Measurements from ENCODE around the gene RTL5. TPM values are rescaled to one million over a fixed set of nuclear protein-coding genes. Genes with fewer than 3 reads are reported as not detected.

Gene RTL5
- total RNA-seq, 1 experiment from 2014 or later = 2.5 TPM

DNA sequence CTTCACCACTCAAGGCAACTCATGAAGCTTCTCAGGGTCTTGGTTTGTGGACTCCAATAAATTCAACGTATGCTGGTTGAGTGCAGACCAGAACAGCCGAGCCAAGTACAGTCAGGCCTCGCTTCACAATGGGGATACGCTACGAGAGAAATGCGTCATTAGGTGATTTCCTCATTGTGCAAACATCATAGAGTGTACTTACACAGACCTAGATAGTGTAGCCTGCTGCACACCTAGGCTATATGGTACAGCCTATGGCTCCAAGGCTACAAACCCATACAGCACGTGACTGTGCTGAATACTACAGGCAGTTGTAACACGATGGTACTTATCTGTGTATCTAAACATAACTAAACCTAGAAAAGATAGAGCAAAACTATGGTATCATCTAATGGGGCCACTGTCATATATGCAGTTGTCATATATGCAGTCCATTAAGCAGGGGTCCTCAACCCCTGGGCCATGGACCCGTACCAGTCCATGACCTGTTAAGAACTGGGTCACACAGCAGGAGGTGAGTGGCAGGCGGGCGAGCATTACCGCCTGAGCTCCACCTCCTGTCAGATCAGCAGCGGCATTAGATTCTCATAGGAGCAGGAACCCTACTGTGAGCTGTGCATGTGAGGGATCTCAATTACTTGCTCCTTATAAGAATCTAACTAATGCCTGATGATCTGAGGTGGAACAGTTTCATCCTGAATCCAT, 31.5 kb downstream of the RTL5 start:
- no peaks in the 10 kb centered on the region for H3K9me3 ChIP-seq (ENCODE audit: control insufficient read depth in 1 of 2, insufficient read depth in 1 of 2, low read depth in 1 of 2, low read length in 2 of 2)
- no peak overlapping the region for H2AFZ ChIP-seq (ENCODE audit: low read depth, low read length, poor library complexity, severe bottlenecking)
- H3K4me1 ChIP-seq (ENCODE audit: control insufficient read depth in 1 of 2, insufficient read depth in 2 of 2, low read length in 2 of 2) = no peaks in the 10 kb centered on the region
- ChIA-PET RAD21 (ENCODE audit: low non-redundant PET in 1 of 2, low total read pairs in 2 of 2, uncharacterized antibody in 2 of 2, unreplicated experiment in 2 of 2) (no interaction called here), CTCF (no interaction called here), POLR2A (no interaction called here)
- no peak overlapping the region for H3K9ac ChIP-seq (ENCODE audit: low read length)
- no peak overlapping the region for H3K27ac ChIP-seq (ENCODE audit: low read depth, low read length)
- no peaks in the 10 kb centered on the region for H3K27me3 ChIP-seq (ENCODE audit: insufficient read depth, low read length)
- ATAC-seq (no peak), DNase-seq (ENCODE audit: low read depth, low spot score) (no peak)
- no peaks in the 10 kb centered on the region for H3K36me3 ChIP-seq (ENCODE audit: control insufficient read depth in 1 of 2, insufficient read depth in 2 of 2, low read length in 2 of 2)
- no peak overlapping the region for H3K4me3 ChIP-seq (replicated peaks in 1 of 2; ENCODE audit: low read depth in 1 of 2, low read length in 2 of 2)
- H3K9me2 ChIP-seq (ENCODE audit: insufficient read depth) = no peaks in the 10 kb centered on the region
- no peaks in the 10 kb centered on the region for H3K79me2 ChIP-seq (ENCODE audit: insufficient read depth, low read length)
- TF ChIP-seq, protein P1, sequence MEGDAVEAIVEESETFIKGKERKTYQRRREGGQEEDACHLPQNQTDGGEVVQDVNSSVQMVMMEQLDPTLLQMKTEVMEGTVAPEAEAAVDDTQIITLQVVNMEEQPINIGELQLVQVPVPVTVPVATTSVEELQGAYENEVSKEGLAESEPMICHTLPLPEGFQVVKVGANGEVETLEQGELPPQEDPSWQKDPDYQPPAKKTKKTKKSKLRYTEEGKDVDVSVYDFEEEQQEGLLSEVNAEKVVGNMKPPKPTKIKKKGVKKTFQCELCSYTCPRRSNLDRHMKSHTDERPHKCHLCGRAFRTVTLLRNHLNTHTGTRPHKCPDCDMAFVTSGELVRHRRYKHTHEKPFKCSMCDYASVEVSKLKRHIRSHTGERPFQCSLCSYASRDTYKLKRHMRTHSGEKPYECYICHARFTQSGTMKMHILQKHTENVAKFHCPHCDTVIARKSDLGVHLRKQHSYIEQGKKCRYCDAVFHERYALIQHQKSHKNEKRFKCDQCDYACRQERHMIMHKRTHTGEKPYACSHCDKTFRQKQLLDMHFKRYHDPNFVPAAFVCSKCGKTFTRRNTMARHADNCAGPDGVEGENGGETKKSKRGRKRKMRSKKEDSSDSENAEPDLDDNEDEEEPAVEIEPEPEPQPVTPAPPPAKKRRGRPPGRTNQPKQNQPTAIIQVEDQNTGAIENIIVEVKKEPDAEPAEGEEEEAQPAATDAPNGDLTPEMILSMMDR (IDR thresholded peaks at IDR 0.05 in 2 of 3, conservative IDR thresholded peaks at IDR 0.05 in 1 of 3; ENCODE audit: borderline replicate concordance in 1 of 3, insufficient read depth in 1 of 3, low read depth in 2 of 3, low read length in 2 of 3) = no peak
- TF ChIP-seq POLR2A (IDR thresholded peaks at IDR 0.05; ENCODE audit: borderline replicate concordance, extremely low read depth, insufficient read depth, insufficient read length) = no peak
- TF ChIP-seq TCF7L2 (IDR thresholded peaks at IDR 0.05; ENCODE audit: borderline replicate concordance, extremely low read depth, insufficient read depth, insufficient read length) = no peak
- no peak for TF ChIP-seq ZNF274 (IDR thresholded peaks at IDR 0.05; ENCODE audit: low read depth, low read length)
- TF ChIP-seq CEBPB (IDR thresholded peaks at IDR 0.05; ENCODE audit: low read depth) = no peak
- no peak for TF ChIP-seq FOSL1 (IDR thresholded peaks at IDR 0.05; ENCODE audit: low read depth)
- TF ChIP-seq ZFX (IDR thresholded peaks at IDR 0.05) = no peak
- TF ChIP-seq, protein P2, sequence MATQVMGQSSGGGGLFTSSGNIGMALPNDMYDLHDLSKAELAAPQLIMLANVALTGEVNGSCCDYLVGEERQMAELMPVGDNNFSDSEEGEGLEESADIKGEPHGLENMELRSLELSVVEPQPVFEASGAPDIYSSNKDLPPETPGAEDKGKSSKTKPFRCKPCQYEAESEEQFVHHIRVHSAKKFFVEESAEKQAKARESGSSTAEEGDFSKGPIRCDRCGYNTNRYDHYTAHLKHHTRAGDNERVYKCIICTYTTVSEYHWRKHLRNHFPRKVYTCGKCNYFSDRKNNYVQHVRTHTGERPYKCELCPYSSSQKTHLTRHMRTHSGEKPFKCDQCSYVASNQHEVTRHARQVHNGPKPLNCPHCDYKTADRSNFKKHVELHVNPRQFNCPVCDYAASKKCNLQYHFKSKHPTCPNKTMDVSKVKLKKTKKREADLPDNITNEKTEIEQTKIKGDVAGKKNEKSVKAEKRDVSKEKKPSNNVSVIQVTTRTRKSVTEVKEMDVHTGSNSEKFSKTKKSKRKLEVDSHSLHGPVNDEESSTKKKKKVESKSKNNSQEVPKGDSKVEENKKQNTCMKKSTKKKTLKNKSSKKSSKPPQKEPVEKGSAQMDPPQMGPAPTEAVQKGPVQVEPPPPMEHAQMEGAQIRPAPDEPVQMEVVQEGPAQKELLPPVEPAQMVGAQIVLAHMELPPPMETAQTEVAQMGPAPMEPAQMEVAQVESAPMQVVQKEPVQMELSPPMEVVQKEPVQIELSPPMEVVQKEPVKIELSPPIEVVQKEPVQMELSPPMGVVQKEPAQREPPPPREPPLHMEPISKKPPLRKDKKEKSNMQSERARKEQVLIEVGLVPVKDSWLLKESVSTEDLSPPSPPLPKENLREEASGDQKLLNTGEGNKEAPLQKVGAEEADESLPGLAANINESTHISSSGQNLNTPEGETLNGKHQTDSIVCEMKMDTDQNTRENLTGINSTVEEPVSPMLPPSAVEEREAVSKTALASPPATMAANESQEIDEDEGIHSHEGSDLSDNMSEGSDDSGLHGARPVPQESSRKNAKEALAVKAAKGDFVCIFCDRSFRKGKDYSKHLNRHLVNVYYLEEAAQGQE (IDR thresholded peaks at IDR 0.05; ENCODE audit: low read depth) = no peak
- no peak for TF ChIP-seq SRF (IDR thresholded peaks at IDR 0.05; ENCODE audit: low read depth)
- TF ChIP-seq SP1 (IDR thresholded peaks at IDR 0.05; ENCODE audit: low read depth) = no peak
- no peak for TF ChIP-seq JUND (IDR thresholded peaks at IDR 0.05)
- intact Hi-C loops (cut with micrococcal nuclease) = no loop called here
- H4K20me1 ChIP-seq (ENCODE audit: insufficient read depth) = no peaks in the 10 kb centered on the region
- no peak overlapping the region for H3K4me2 ChIP-seq (ENCODE audit: low read length)
- no TSS peak for BruUV-seq (replicated peaks)

Data from HCT116 (cell line).